GM21447 (cell line): ENCODE measurements around the gene RGS3.

ENCODE experiments used
- ATAC-seq: cut with Tn5 transposase; IDR thresholded peaks from one replicate; pipeline ENCODE4 v1.9.1; 2021; ENCODE audit not compliant: unreplicated experiment

RGS3 gene

GRCh38 chr9:113597390-113598241, 134.1 kb downstream of the RGS3 start:
- no peak for ATAC-seq

- ATAC-seq, result no peak
Observed at GRCh38 chr9:113598451-113598850, 134.9 kb downstream of the RGS3 start.

GRCh38 chr9:113598883-113599282, 135.4 kb downstream of the RGS3 start:
- no peak for ATAC-seq

- no peak for ATAC-seq
Observed at GRCh38 chr9:113599646-113600022, 136.1 kb downstream of the RGS3 start.

GRCh38 chr9:113600023-113600823, 136.7 kb downstream of the RGS3 start:
- no peak for ATAC-seq

- no peak for ATAC-seq
Observed at GRCh38 chr9:113600871-113601614, 137.5 kb downstream of the RGS3 start.

- ATAC-seq, result no peak
Observed at GRCh38 chr9:113601656-113602055, 138.1 kb downstream of the RGS3 start.

- no peak for ATAC-seq
Observed at GRCh38 chr9:113602126-113603047, 138.9 kb downstream of the RGS3 start.

GRCh38 chr9:113603048-113603375, 139.5 kb downstream of the RGS3 start:
- no peak for ATAC-seq

GRCh38 chr9:113603773-113604172, 140.2 kb downstream of the RGS3 start:
- ATAC-seq, result no peak

GRCh38 chr9:113604393-113604792, 140.9 kb downstream of the RGS3 start:
- ATAC-seq, result no peak

GRCh38 chr9:113606510-113606909, 143.0 kb downstream of the RGS3 start:
- no peak for ATAC-seq

GRCh38 chr9:113608082-113608685, 144.7 kb downstream of the RGS3 start:
- no peak for ATAC-seq

- no peak for ATAC-seq
Observed at GRCh38 chr9:113609562-113610318, 146.2 kb downstream of the RGS3 start.

- no peak for ATAC-seq
Observed at GRCh38 chr9:113611461-113612215, 148.1 kb downstream of the RGS3 start.

- ATAC-seq, result no peak
Observed at GRCh38 chr9:113612216-113612747, 148.8 kb downstream of the RGS3 start.

GRCh38 chr9:113612828-113613227, 149.3 kb downstream of the RGS3 start:
- no peak for ATAC-seq

- no peak for ATAC-seq
Observed at GRCh38 chr9:113613815-113614413, 150.4 kb downstream of the RGS3 start.
